ENCODE measurements around the gene PCDH15.

Gene PCDH15

GRCh38 chr10:54702583-54703485 lies 98.2 kb downstream of the PCDH15 start:
- DNase-seq, result no peak

GRCh38 chr10:54691331-54691730 lies 109.7 kb downstream of the PCDH15 start:
- DNase-seq, result no peak

- no peak for DNase-seq
Observed at GRCh38 chr10:54682554-54682953, 118.5 kb downstream of the PCDH15 start.

GRCh38 chr10:54681136-54681535 lies 119.9 kb downstream of the PCDH15 start:
- DNase-seq, result no peak

- no peak for DNase-seq
Observed at GRCh38 chr10:54667136-54667535, 133.9 kb downstream of the PCDH15 start.

GRCh38 chr10:54666192-54666591 lies 134.8 kb downstream of the PCDH15 start:
- DNase-seq, result no peak

GRCh38 chr10:54665095-54665494 lies 135.9 kb downstream of the PCDH15 start:
- DNase-seq, result no peak

GRCh38 chr10:54660397-54660796 lies 140.6 kb downstream of the PCDH15 start:
- DNase-seq, result no peak

GRCh38 chr10:54656643-54657042 lies 144.4 kb downstream of the PCDH15 start:
- no peak for DNase-seq

GRCh38 chr10:54653518-54653917 lies 147.5 kb downstream of the PCDH15 start:
- DNase-seq, result no peak

- DNase-seq, result no peak
Observed at GRCh38 chr10:54650547-54650946, 150.5 kb downstream of the PCDH15 start.

GRCh38 chr10:54622017-54622416 lies 179.0 kb downstream of the PCDH15 start:
- no peak for DNase-seq

GRCh38 chr10:54620352-54620751 lies 180.7 kb downstream of the PCDH15 start:
- no peak for DNase-seq

GRCh38 chr10:54614072-54614471 lies 187.0 kb downstream of the PCDH15 start:
- DNase-seq, result no peak

GRCh38 chr10:54613162-54613561 lies 187.9 kb downstream of the PCDH15 start:
- no peak for DNase-seq

GRCh38 chr10:54609423-54609822 lies 191.6 kb downstream of the PCDH15 start:
- DNase-seq, result no peak

- DNase-seq, result no peak
Observed at GRCh38 chr10:54607983-54608382, 193.0 kb downstream of the PCDH15 start.

- DNase-seq, result no peak
Observed at GRCh38 chr10:54594289-54594688, 206.7 kb downstream of the PCDH15 start.

GRCh38 chr10:54587971-54588370 lies 213.1 kb downstream of the PCDH15 start:
- no peak for DNase-seq

- DNase-seq, result peak; percentile 90
Observed at GRCh38 chr10:54585572-54585971, 215.5 kb downstream of the PCDH15 start.

GRCh38 chr10:54577682-54578081 lies 223.3 kb downstream of the PCDH15 start:
- DNase-seq, result no peak

GRCh38 chr10:54576541-54576940 lies 224.5 kb downstream of the PCDH15 start:
- no peak for DNase-seq

- DNase-seq, result no peak
Observed at GRCh38 chr10:54559498-54559897, 241.5 kb downstream of the PCDH15 start.

GRCh38 chr10:54554028-54554427 lies 247.0 kb downstream of the PCDH15 start:
- no peak for DNase-seq

- no peak for DNase-seq
Observed at GRCh38 chr10:54550016-54550415, 251.0 kb downstream of the PCDH15 start.

Data from NCI-H1105 treated with DMSO at 0.1 percent for 48 hours (cell line).